HPDE6-E6E7 (cell line): ENCODE data around the gene SAP30.
A peak's percentile ranks its signal among the peaks of the same experiment; 100 is the strongest.

Experiments used
- DNase-seq: peaks from one replicate; pipeline ENCODE4 v3.0.0; 2011; ENCODE audit warnings: missing footprints; ENCODE audit errors: extremely low spot score

Gene SAP30

GRCh38 chr4:173370477-173371291 lies at the start of gene SAP30:
Gene SAP30 (plus strand): TSS chr4:173370954. CDS start chr4:173371183, 229 bp downstream.
- peak; percentile 89 for DNase-seq

GRCh38 chr4:173325007-173325736 lies 45.6 kb upstream of the SAP30 start:
- DNase-seq: no peak

GRCh38 chr4:173328236-173328901 lies 42.4 kb upstream of the SAP30 start:
- DNase-seq: no peak

- DNase-seq: no peak
These were observed 40.2 kb upstream of the SAP30 start for GRCh38 chr4:173330590-173330989.

GRCh38 chr4:173332021-173332487 lies 38.7 kb upstream of the SAP30 start:
- DNase-seq: no peak

GRCh38 chr4:173332963-173333657 lies 37.6 kb upstream of the SAP30 start:
- peak; percentile 10 for DNase-seq

- DNase-seq: no peak
These were observed 37.1 kb upstream of the SAP30 start for GRCh38 chr4:173333658-173334084.

GRCh38 chr4:173334085-173334890 lies 36.5 kb upstream of the SAP30 start, which contains the start of gene HMGB2:
Gene HMGB2 (minus strand): TSS chr4:173334358. CDS start chr4:173333649, 709 bp downstream.
- peak; percentile 97 for DNase-seq

- DNase-seq: peak; percentile 82
These were observed 35.6 kb upstream of the SAP30 start for GRCh38 chr4:173334891-173335752.

- no peak for DNase-seq
These were observed 33.3 kb upstream of the SAP30 start for GRCh38 chr4:173337463-173337862.

- DNase-seq: no peak
These were observed 26.8 kb upstream of the SAP30 start for GRCh38 chr4:173343832-173344397.

GRCh38 chr4:173345648-173346047 lies 25.1 kb upstream of the SAP30 start:
- no peak for DNase-seq

GRCh38 chr4:173346074-173346473 lies 24.7 kb upstream of the SAP30 start:
- no peak for DNase-seq

- no peak for DNase-seq
These were observed 23.3 kb upstream of the SAP30 start for GRCh38 chr4:173347467-173347866.

GRCh38 chr4:173357939-173358338 lies 12.8 kb upstream of the SAP30 start:
- DNase-seq: no peak

- peak; percentile 4 for DNase-seq
These were observed 10.1 kb upstream of the SAP30 start for GRCh38 chr4:173360587-173361221.

- DNase-seq: no peak
These were observed 8.1 kb upstream of the SAP30 start for GRCh38 chr4:173362666-173363065.

GRCh38 chr4:173365359-173365996 lies 5.3 kb upstream of the SAP30 start:
- no peak for DNase-seq
